DMS79 (cell line): ENCODE results near the gene THUMPD2.

Experiments
- DNase-seq: peaks from one replicate; lab custom pipeline; 2025; lab: John Stamatoyannopoulos, UW

THUMPD2 gene

GRCh38 chr2:39718483-39718882, 60.6 kb downstream of the THUMPD2 start:
- no peak for DNase-seq

GRCh38 chr2:39717067-39717466, 62.0 kb downstream of the THUMPD2 start:
- no peak for DNase-seq

- no peak for DNase-seq
Measured at GRCh38 chr2:39715822-39716221, 63.2 kb downstream of the THUMPD2 start.

- no peak for DNase-seq
Measured at GRCh38 chr2:39715095-39715494, 64.0 kb downstream of the THUMPD2 start.

GRCh38 chr2:39712953-39713352, 66.1 kb downstream of the THUMPD2 start:
- DNase-seq, result no peak

GRCh38 chr2:39710807-39711206, 68.3 kb downstream of the THUMPD2 start:
- DNase-seq, result no peak

- DNase-seq, result no peak
Measured at GRCh38 chr2:39708003-39708402, 71.1 kb downstream of the THUMPD2 start.

GRCh38 chr2:39706945-39707344, 72.1 kb downstream of the THUMPD2 start:
- DNase-seq, result no peak

GRCh38 chr2:39706312-39706711, 72.7 kb downstream of the THUMPD2 start:
- no peak for DNase-seq

- no peak for DNase-seq
Measured at GRCh38 chr2:39705638-39706037, 73.4 kb downstream of the THUMPD2 start.

- no peak for DNase-seq
Measured at GRCh38 chr2:39704540-39704939, 74.5 kb downstream of the THUMPD2 start.

GRCh38 chr2:39703181-39703872, 75.7 kb downstream of the THUMPD2 start:
- no peak for DNase-seq

- no peak for DNase-seq
Measured at GRCh38 chr2:39701137-39701536, 77.9 kb downstream of the THUMPD2 start.

- no peak for DNase-seq
Measured at GRCh38 chr2:39697454-39697853, 81.6 kb downstream of the THUMPD2 start.

- no peak for DNase-seq
Measured at GRCh38 chr2:39696838-39697237, 82.2 kb downstream of the THUMPD2 start.

- DNase-seq, result peak; percentile 73
Measured at GRCh38 chr2:39696101-39696553, 82.9 kb downstream of the THUMPD2 start.

GRCh38 chr2:39693245-39693644, 85.8 kb downstream of the THUMPD2 start:
- no peak for DNase-seq

- DNase-seq, result no peak
Measured at GRCh38 chr2:39689876-39690275, 89.2 kb downstream of the THUMPD2 start.

- no peak for DNase-seq
Measured at GRCh38 chr2:39689272-39689841, 89.7 kb downstream of the THUMPD2 start.

GRCh38 chr2:39688181-39688580, 90.9 kb downstream of the THUMPD2 start:
- no peak for DNase-seq

GRCh38 chr2:39686456-39686855, 92.6 kb downstream of the THUMPD2 start:
- DNase-seq, result no peak
